Stimulated activated naive CD4-positive, alpha-beta T cell (primary cell): ENCODE data around the gene GRM7.

Source experiments
- DNase-seq, 6 experiments: peaks; one replicate each; lab custom pipeline; 2025; lab: John Stamatoyannopoulos, UW

GRM7 gene

GRCh38 chr3:7504886-7505775, 644.2 kb downstream of the GRM7 start:
- DNase-seq: no peak

DNA sequence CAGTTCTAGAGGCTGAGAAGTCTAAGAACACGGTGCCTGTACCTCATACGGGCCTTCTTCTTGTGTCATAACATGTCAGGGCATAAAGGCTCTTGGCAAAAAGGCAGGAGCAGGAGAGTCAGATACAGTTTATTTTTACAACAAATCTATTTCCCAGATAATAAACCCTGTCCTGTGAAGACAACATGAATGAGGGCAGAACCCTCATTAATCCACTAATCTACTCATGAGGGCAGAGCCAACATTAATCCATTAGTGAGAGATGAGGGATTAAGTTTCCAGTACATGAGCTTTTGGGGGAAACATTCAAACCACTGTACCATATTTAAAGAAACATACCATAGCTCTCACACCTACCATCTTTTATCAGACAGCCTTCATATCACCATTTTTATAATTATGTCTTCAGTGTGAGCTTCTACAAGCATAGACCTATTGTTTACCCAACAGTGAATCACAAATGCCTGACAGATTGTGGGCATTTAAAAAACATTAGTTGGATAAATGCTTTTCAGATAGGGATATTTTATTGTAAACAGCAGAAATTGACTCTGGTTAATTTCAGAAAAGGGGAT, 645.8 kb downstream of the GRM7 start:
- DNase-seq: no peak

- no peak for DNase-seq
These were observed 647.9 kb downstream of the GRM7 start for GRCh38 chr3:7508821-7509220.

- DNase-seq: no peak
These were observed 651.1 kb downstream of the GRM7 start for GRCh38 chr3:7512048-7512447.

DNA sequence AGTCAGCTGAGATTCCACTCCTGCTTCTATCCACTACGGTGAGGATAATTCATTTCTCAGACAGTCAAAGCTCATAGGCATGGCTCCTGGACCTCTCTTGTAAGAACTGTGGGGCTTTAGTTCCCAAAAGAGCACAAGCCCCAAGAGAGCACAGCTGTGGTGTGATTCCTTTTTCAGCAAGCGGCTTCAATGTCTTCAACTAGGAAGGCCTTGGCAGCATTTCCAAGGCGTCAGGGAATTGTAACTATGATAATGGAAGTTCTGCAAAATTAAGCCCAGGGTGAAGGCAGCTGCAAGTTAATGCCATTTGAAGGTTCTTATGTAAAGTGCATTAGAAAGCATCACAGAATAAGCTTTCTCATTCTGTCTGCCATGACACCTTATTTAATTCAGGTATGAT, 657.1 kb downstream of the GRM7 start:
- DNase-seq: no peak

DNA sequence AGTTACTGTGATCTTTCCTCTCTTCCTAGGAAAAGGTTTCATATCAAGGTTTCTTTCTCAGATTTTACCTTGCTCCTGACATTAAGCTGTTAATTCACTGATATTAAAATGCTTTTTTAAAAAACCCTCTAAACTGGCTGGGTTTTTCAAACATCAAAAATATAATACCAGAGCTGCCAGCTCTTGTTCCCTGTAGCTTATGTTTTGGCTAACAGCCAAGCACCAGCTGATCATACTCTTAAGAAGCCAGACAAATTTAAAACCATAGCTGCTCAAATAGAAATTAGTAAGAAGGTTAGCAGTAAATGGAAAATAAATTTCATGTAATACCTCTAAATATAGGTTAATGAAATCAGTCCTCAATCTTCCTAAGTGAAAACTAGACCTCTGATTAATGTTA, 657.5 kb downstream of the GRM7 start:
- no peak for DNase-seq

- DNase-seq: no peak
These were observed 659.1 kb downstream of the GRM7 start for GRCh38 chr3:7520059-7520458.

DNA sequence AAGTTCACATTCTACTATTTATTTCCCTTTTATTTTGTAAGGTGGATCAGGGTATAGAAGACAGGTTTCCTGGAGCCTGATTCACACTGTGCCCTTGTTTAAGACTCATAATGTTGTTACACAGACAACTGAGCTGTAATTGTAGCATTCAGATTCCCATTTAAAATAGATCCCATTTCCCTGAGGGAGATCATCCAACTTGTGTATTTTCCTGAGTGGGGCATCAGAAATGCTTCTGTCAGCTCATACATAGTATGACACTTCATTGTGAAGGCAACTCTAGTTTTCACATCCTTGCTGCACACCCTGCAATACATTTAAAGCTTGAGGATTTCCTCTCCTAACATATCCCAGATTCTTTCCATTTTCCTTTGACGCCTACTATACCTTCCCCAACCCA, 659.7 kb downstream of the GRM7 start:
- no peak for DNase-seq

GRCh38 chr3:7536510-7536909, 675.6 kb downstream of the GRM7 start:
- DNase-seq: no peak

GRCh38 chr3:7536921-7537320, 676.0 kb downstream of the GRM7 start:
- no peak for DNase-seq

DNA sequence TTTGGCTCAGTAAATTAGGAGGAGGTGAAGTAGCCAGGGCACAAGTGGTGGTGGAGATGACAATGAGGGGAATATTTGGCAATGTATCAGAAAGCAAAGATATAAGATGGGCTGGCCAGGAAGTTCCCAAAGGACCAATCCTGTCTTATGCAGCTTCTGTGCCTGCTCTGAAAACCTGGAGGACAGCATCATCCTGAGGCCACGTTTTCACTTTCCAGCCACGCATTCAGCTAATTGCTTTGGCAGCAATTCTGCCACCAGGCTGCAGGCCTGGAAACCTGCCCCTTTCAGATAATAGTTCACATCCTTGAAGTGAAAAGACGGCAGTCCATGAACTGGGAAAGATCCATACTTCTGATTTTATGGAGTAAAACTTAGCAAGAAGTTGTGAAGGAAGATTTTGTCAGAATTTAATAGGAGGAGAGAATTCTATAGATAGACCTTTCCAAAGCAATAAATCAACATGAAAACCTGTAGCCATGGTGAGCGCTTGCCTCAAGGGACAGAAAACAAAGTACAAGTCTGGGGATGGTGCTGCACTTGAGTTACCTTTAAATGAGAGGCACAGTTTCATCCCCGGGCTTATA, 682.5 kb downstream of the GRM7 start:
- DNase-seq: no peak

- no peak for DNase-seq
These were observed 684.4 kb downstream of the GRM7 start for GRCh38 chr3:7545334-7545733.

DNA sequence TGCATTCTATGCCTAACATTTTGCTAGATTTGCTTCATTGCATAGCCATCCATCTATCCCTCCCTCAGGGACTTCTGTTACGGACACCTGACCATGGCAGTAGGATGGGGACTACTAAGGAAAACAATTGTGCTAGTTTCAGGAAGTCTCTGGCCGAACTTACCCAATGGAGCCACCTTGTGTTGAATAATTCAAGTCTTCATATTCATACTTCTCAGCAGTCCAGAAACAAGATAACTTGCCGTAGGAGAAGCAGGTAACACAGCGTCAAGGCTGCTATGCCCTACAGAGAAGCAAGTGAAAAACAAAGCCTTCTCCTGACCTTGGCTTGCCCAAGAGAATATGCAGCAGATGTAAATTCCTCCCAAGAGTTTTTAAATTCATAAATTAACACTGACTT, 685.3 kb downstream of the GRM7 start:
- DNase-seq: no peak

DNA sequence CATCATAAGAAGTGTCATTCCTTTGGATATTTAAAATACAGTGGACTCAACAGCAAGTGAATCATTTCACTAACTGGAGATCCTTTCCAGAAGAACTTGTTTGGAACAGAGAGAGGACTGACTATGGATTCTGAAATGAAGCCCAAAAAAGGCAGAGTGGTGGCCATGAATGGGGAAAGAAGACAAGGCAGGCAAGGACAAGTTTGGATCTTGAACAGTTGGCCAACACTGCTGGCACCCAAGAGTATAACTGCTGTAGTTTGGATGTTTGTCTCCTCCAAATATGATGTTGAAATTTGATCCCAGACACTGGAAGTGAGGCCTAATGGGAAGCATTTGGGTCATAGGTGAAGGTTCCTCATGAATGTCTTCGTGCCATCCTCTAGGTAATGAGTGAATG, 686.9 kb downstream of the GRM7 start:
- no peak for DNase-seq

GRCh38 chr3:7562892-7563291, 702.0 kb downstream of the GRM7 start:
- no peak for DNase-seq

GRCh38 chr3:7565574-7565973, 704.7 kb downstream of the GRM7 start:
- no peak for DNase-seq

DNA sequence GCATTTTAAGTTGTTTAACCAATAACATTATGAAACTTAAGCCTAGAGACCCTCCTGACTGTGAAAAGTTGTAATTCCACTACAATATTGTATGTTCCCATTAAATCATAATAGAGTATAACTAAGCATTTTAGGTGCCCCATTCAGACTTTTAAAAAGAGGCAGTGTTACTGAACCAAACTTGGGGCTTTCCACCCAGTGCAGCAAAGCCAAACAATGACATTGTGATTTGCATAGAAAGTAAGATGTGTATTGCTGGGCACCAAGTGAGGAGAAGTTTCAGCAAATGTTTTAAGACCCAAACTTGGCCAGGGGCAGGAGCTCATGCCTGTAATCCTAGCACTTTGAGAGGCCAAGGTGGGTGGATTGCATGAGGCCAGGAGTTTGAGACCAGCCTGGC, 706.2 kb downstream of the GRM7 start:
- DNase-seq: no peak

DNA sequence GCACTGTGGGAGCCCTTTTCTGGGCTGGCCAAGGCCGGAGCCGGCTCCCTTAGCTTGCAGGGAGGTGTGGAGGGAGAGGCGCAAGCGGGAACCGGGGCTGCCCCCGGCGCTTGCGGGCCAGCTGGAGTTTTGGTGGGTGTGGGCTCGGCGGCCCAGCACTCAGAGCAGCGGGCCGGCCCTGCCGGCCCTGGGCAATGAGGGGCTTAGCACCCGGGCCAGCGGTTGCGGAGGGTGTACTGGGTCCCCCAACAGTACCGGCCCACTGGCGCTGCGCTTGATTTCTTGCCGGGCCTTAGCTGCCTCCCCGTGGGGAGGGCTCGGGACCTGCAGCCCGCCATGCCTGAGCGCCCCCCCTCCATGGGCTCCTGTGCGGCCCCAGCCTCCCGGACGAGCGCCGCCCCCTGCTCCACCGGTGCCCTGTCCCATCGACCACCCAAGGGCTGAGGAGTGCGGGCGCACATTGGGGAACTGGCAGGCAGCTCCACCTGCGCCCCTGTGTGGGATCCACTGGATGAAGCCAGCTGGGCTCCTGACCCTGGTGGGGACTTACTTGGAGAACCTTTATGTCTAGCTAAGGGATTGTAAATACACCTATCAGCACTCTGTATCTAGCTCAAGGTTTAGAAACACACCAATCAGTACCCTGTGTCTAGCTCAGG, 707.7 kb downstream of the GRM7 start:
- no peak for DNase-seq

DNA sequence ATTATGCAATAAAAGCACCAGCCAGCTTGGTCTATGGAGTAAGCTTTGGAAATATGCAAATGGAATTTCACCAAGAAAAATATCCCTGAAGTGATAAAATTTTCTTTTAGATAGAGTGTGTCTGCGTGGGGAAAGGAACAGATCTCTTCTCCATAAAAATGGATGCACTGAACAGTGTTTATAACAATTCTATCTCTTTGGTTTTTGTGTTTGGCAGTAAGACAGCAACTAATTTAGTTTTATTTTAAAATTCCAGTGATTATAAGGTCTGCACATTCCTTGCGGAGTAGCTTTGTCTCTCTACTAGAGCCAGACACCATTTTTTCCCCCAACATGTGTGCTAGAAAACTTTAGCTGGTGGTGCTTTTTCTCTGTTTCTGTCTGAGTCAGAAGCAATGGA, 712.4 kb downstream of the GRM7 start:
- DNase-seq: no peak

DNA sequence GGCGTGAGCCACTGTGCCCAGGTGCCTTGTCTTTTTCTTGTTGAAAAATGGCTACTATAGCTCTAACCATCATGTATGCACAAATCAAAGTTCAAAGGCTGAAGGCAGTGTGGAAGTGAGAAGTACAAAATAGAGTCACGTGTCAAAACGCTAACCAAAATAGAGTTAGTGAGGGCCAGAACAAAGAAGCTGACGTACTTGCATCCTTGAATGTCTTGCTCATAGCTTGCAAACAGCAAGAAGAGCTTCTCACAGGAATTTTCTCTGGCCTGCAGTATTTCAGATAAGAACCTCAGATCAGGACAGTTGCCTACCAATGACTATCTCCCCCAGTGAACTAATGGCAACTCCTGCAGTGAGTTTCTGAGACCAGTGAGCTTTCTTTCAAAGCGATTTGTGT, 713.5 kb downstream of the GRM7 start:
- DNase-seq: no peak

DNA sequence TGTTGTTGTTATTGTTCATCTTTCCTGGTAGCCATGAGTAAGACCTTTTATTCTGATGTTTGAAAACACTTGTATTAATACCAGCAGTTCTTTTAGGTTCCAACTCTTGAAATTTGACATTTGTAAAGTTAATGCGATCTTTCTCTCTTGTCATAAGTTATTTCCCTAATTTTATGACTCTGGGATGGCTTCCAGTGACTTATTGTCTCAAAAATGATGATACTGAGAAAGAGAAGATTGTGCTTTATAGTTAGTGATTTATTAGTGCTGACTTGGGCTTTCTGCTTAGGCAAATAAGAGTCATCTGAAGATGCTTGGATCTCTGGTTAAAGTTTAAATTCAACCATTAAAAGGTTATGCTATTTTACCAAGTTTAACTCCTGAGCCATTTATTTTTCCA, 715.2 kb downstream of the GRM7 start:
- no peak for DNase-seq

GRCh38 chr3:7576506-7576905, 715.6 kb downstream of the GRM7 start:
- DNase-seq: no peak

GRCh38 chr3:7577513-7577912, 716.6 kb downstream of the GRM7 start:
- no peak for DNase-seq
